GM08714 (cell line): ENCODE measurements around the gene CATSPERZ.

Experiments
- H3K4me3 ChIP-seq: fragments of 200-500 bp; sonication (Bioruptor generic); 2 replicates; pipeline ENCODE4 v1.5.1; 2014; ENCODE audit warnings: mild to moderate bottlenecking, low read length, inconsistent platforms
- ZNF274 ChIP-seq: IDR thresholded peaks from 2 replicates; pipeline ENCODE4 v1.6.1; 2012; ENCODE audit warnings: mild to moderate bottlenecking, low read depth, low read length

The CATSPERZ gene

GRCh38 chr11:64259533-64260067 is 40.6 kb upstream of the CATSPERZ start:
- H3K4me3 ChIP-seq, result no peak overlapping the region
- TF ChIP-seq ZNF274, result no peak

DNA sequence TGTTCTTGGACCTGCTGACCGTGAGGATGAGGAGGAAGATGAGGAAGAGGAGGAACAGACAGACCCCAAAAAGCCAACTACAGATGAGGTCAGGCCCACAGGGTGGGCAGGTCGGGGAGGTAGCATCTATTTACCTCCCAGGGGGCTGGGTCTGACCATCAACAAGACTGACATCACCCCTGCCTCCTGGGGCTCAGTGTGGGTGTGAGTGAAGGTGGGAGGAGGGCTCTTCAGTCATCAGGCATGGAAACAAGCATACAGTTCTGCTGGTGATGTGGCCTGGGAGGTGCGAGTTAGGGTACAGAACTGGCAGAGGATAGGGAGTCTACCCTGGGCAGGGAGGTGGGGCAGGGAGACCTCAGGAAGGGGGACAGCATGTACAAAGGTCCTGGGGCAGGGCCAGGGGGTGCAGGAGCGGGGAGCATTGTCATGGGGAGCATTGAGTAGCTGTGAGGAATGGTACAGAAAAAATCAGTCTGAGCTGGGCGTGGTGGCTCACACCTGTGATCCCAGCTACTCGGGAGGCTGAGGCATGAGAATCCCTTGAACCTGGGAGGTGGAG is 39.9 kb upstream of the CATSPERZ start:
- no peak overlapping the region for H3K4me3 ChIP-seq
- TF ChIP-seq ZNF274, result no peak

DNA sequence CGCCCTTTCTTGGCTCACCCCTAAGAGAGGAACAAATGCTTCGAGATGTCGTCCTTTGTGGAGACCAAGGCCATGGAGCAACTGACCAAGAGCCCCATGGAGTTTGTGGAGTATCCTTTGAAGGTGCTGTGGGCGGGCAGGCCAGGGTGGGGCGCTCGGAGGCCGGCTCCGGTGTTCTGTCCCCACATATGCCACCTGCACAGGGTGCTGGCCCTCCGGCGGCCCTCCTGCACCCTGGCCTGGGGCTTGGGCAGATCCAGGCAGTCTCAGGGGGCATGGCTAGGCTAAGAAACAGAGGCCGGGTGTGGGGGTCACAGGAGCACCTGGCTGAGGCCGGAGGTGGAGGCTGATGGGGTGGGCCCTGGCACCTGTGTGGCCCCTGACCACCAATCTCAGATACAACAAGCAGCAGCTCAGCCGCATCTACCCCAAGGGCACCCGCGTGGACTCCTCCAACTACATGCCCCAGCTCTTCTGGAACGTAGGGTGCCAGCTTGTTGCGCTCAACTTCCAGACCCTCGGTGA is 38.5 kb upstream of the CATSPERZ start:
- no peak overlapping the region for H3K4me3 ChIP-seq
- no peak for TF ChIP-seq ZNF274

- H3K4me3 ChIP-seq, result no peak overlapping the region
- no peak for TF ChIP-seq ZNF274
Measured at GRCh38 chr11:64262271-64263002, 37.7 kb upstream of the CATSPERZ start.

GRCh38 chr11:64263021-64263946 is 36.9 kb upstream of the CATSPERZ start:
- no peak for TF ChIP-seq ZNF274
- no peak overlapping the region for H3K4me3 ChIP-seq

GRCh38 chr11:64263947-64264317 is 36.2 kb upstream of the CATSPERZ start:
- TF ChIP-seq ZNF274, result no peak
- H3K4me3 ChIP-seq, result no peak overlapping the region

- no peak for TF ChIP-seq ZNF274
Measured at GRCh38 chr11:64264371-64264852, 35.7 kb upstream of the CATSPERZ start.

DNA sequence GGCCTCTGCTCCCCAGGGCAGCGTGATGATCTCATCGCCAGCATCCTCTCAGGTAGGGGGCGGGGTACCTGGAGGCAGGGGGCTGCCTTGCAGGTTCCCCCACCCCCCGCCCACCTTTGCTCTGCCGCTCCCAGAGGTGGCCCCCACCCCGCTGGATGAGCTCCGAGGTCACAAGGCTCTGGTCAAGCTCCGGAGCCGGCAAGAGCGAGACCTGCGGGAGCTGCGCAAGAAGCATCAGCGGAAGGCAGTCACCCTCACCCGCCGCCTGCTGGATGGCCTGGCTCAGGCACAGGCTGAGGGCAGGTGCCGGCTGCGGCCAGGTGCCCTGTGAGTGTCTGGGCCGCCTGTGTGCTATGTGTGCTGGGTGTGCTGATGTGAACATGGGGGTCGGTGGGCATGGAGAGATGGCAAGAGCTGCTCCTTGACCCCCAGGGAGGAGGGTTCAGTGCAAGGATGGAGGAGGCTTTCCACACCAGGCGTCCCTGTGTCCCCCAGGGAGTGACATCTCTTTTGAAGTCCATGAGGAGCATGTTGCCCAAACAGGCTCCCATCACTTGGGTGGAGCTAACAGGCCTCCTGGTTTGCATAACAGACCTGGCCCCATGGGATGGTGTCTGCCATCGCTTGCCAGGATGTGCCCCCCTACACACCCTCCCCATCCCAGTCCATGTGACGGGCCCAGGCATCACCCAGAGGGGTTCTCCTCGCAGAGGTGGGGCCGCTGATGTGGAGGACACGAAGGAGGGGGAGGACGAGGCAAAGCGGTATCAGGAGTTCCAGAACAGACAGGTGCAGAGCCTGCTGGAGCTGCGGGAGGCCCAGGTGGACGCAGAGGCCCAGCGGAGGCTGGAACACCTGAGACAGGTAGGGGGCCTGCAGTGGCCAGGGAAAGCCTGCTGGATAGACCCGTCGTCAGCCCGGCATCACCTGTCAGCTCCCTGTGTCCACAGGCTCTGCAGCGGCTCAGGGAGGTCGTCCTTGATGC is 34.7 kb upstream of the CATSPERZ start:
- H3K4me3 ChIP-seq, result no peak overlapping the region
- TF ChIP-seq ZNF274, result no peak

More at GRCh38 chr11:64264371-64264852, 35.7 kb upstream of the CATSPERZ start:
- H3K4me3 ChIP-seq, result no peak overlapping the region

GRCh38 chr11:64266339-64266738 is 33.8 kb upstream of the CATSPERZ start:
- no peak for TF ChIP-seq ZNF274

GRCh38 chr11:64267207-64267945 is 32.8 kb upstream of the CATSPERZ start:
- no peak overlapping the region for H3K4me3 ChIP-seq
- no peak for TF ChIP-seq ZNF274

More at GRCh38 chr11:64266339-64266738, 33.8 kb upstream of the CATSPERZ start:
- H3K4me3 ChIP-seq, result no peak overlapping the region

GRCh38 chr11:64268025-64268892 is 31.9 kb upstream of the CATSPERZ start:
- peak overlapping the region; percentile 74; the same call in 1 of the 2 replicates for H3K4me3 ChIP-seq
- no peak for TF ChIP-seq ZNF274

- TF ChIP-seq ZNF274, result no peak
- peak overlapping the region; percentile 74 for H3K4me3 ChIP-seq
Measured at GRCh38 chr11:64268893-64269539, 31.1 kb upstream of the CATSPERZ start.
